Gastroesophageal sphincter (tissue), 3 donors: Measurements from ENCODE around the gene MYO1D.

Source experiments
- CTCF ChIP-seq, 4 experiments: fragments of 200-600 bp in 2 of 4; fragments of 450-650 bp in 2 of 4; sonication (generic) in 1 of 4; IDR thresholded peaks; one replicate each; pipeline ENCODE4 v1.5.1; 2017 to 2019; ENCODE audit warnings: antibody characterized with exemption in 4 of 4, mild to moderate bottlenecking in 2 of 4, moderate library complexity in 2 of 4
- EP300 ChIP-seq: sonication (generic); formaldehyde crosslinking; IDR thresholded peaks from one replicate; pipeline ENCODE4 v1.6.1; 2017; ENCODE audit warnings: antibody characterized with exemption, mild to moderate bottlenecking
- POLR2A ChIP-seq, 2 donors: fragments of 450-650 bp; IDR thresholded peaks; one replicate each; pipeline ENCODE4 v1.6.1; 2017; ENCODE audit warnings: antibody characterized with exemption in 2 of 2, mild to moderate bottlenecking in 2 of 2, moderate library complexity in 1 of 2
- POLR2AphosphoS5 ChIP-seq: sonication (generic); formaldehyde crosslinking; IDR thresholded peaks from one replicate; pipeline ENCODE4 v1.6.1; 2017; ENCODE audit warnings: antibody characterized with exemption

- TF ChIP-seq CTCF (IDR thresholded peaks at IDR 0.05): no peak
- no peak for TF ChIP-seq POLR2AphosphoS5
- no peak for TF ChIP-seq POLR2A (IDR thresholded peaks at IDR 0.05)
- TF ChIP-seq EP300: no peak
Observed at GRCh38 chr17:32546031-32546444, 330.9 kb downstream of the MYO1D start.
